ENCODE data around the gene ABLIM2. TPM values are rescaled to one million over a fixed set of nuclear protein-coding genes. Genes with fewer than 3 reads are reported as not detected.

ABLIM2 gene
- total and polyA plus RNA-seq, 2 experiments from 2014 or later: 4.9 to 5.8 TPM

GRCh38 chr4:8073206-8073863, 85.3 kb downstream of the ABLIM2 start:
- H3K36me3 ChIP-seq: no peaks in the 10 kb centered on the region
- H3K27ac ChIP-seq: no peak overlapping the region
- no peaks in the 10 kb centered on the region for H3K4me1 ChIP-seq (ENCODE audit: low read depth)
- TF ChIP-seq CTCF (IDR thresholded peaks at IDR 0.05; ENCODE audit: low read depth, low read length): no peak
- H3K27me3 ChIP-seq: no peaks in the 10 kb centered on the region
- no peaks in the 10 kb centered on the region for H3K9me3 ChIP-seq (ENCODE audit: low read depth)
- H3K4me3 ChIP-seq: no peak overlapping the region
- no peak for DNase-seq (ENCODE audit: low read depth in 1 of 2, low spot score in 1 of 2)

GRCh38 chr4:8072235-8072968, 86.2 kb downstream of the ABLIM2 start:
- Histone ChIP-seq H3K27ac (no peak overlapping the region), H3K9me3 (ENCODE audit: low read depth) (no peaks in the 10 kb centered on the region), H3K4me1 (ENCODE audit: low read depth) (no peaks in the 10 kb centered on the region), H3K36me3 (no peaks in the 10 kb centered on the region), H3K27me3 (no peaks in the 10 kb centered on the region), H3K4me3 (no peak overlapping the region)
- TF ChIP-seq CTCF (IDR thresholded peaks at IDR 0.05; ENCODE audit: low read depth, low read length): no peak
- DNase-seq (ENCODE audit: low read depth in 1 of 2, low spot score in 1 of 2): no peak

- H3K4me3 ChIP-seq: no peak overlapping the region
- H3K36me3 ChIP-seq: no peaks in the 10 kb centered on the region
- no peak overlapping the region for H3K27ac ChIP-seq
- H3K27me3 ChIP-seq: no peaks in the 10 kb centered on the region
- no peaks in the 10 kb centered on the region for H3K4me1 ChIP-seq (ENCODE audit: low read depth)
- no peak for DNase-seq (ENCODE audit: low read depth in 1 of 2, low spot score in 1 of 2)
- no peak for TF ChIP-seq CTCF (IDR thresholded peaks at IDR 0.05; ENCODE audit: low read depth, low read length)
- H3K9me3 ChIP-seq (ENCODE audit: low read depth): no peaks in the 10 kb centered on the region
Observed at GRCh38 chr4:8071766-8072165, 86.8 kb downstream of the ABLIM2 start.

GRCh38 chr4:8070736-8071718, 87.6 kb downstream of the ABLIM2 start:
- peak in 1 of 2 donors; percentile 33 for DNase-seq (ENCODE audit: low read depth in 1 of 2, low spot score in 1 of 2)
- Histone ChIP-seq H3K9me3 (ENCODE audit: low read depth) (no peaks in the 10 kb centered on the region), H3K27me3 (no peaks in the 10 kb centered on the region), H3K27ac (no peak overlapping the region), H3K36me3 (no peaks in the 10 kb centered on the region), H3K4me3 (no peak overlapping the region), H3K4me1 (ENCODE audit: low read depth) (no peaks in the 10 kb centered on the region)
- no peak for TF ChIP-seq CTCF (IDR thresholded peaks at IDR 0.05; ENCODE audit: low read depth, low read length)

- no peak for DNase-seq (ENCODE audit: low read depth in 1 of 2, low spot score in 1 of 2)
- no peaks in the 10 kb centered on the region for H3K36me3 ChIP-seq
- no peaks in the 10 kb centered on the region for H3K4me1 ChIP-seq (ENCODE audit: low read depth)
- H3K27ac ChIP-seq: no peak overlapping the region
- no peaks in the 10 kb centered on the region for H3K27me3 ChIP-seq
- H3K9me3 ChIP-seq (ENCODE audit: low read depth): no peaks in the 10 kb centered on the region
- no peak overlapping the region for H3K4me3 ChIP-seq
- no peak for TF ChIP-seq CTCF (IDR thresholded peaks at IDR 0.05; ENCODE audit: low read depth, low read length)
Observed at GRCh38 chr4:8069102-8069752, 89.4 kb downstream of the ABLIM2 start.

Data from cardiac muscle cell (in vitro differentiated cells and primary cell).